NCI-H146 treated with DMSO at 0.1 percent for 48 hours (cell line): Measurements from ENCODE around the gene LAMP5.

Experiments
- DNase-seq: peaks from one replicate; lab custom pipeline; 2025; ENCODE audit not compliant: unreplicated experiment; lab: John Stamatoyannopoulos, UW

The LAMP5 gene

GRCh38 chr20:9499126-9499899 lies 15.1 kb upstream of the LAMP5 start:
- DNase-seq: no peak

- no peak for DNase-seq
These were observed 14.3 kb upstream of the LAMP5 start for GRCh38 chr20:9500121-9500520.

- DNase-seq: no peak
These were observed 12.9 kb upstream of the LAMP5 start for GRCh38 chr20:9501473-9501872.

GRCh38 chr20:9503526-9504245 lies 10.7 kb upstream of the LAMP5 start:
- no peak for DNase-seq

- DNase-seq: no peak
These were observed 8.0 kb upstream of the LAMP5 start for GRCh38 chr20:9506280-9506821.

GRCh38 chr20:9506964-9507369 lies 7.4 kb upstream of the LAMP5 start:
- DNase-seq: no peak

GRCh38 chr20:9507544-9508239 lies 6.7 kb upstream of the LAMP5 start:
- no peak for DNase-seq

GRCh38 chr20:9508240-9508661 lies 6.1 kb upstream of the LAMP5 start:
- DNase-seq: no peak

- no peak for DNase-seq
These were observed 5.7 kb upstream of the LAMP5 start for GRCh38 chr20:9508696-9509178.

GRCh38 chr20:9509246-9509645 lies 5.1 kb upstream of the LAMP5 start:
- DNase-seq: no peak

GRCh38 chr20:9510911-9511310 lies 3.5 kb upstream of the LAMP5 start:
- DNase-seq: no peak

GRCh38 chr20:9514072-9514460 lies 324 bp upstream of the LAMP5 start:
- peak; percentile 41 for DNase-seq

- DNase-seq: no peak
These were observed 810 bp downstream of the LAMP5 start for GRCh38 chr20:9515214-9515585.

GRCh38 chr20:9515741-9516233 lies 1.4 kb downstream of the LAMP5 start:
- DNase-seq: no peak

GRCh38 chr20:9516234-9516871 lies 2.0 kb downstream of the LAMP5 start:
- no peak for DNase-seq

- no peak for DNase-seq
These were observed 3.1 kb downstream of the LAMP5 start for GRCh38 chr20:9517297-9518162.

GRCh38 chr20:9518576-9519175 lies 4.3 kb downstream of the LAMP5 start:
- DNase-seq: peak; percentile 92

GRCh38 chr20:9520086-9520485 lies 5.7 kb downstream of the LAMP5 start:
- peak; percentile 49 for DNase-seq

- DNase-seq: no peak
These were observed 9.2 kb downstream of the LAMP5 start for GRCh38 chr20:9523636-9524035.
